OCI-M2 (cell line): ENCODE results near the gene AOAH.

ENCODE experiments used
- DNase-seq: peaks from one replicate; lab custom pipeline; 2025; ENCODE audit not compliant: unreplicated experiment; lab: John Stamatoyannopoulos, UW

The AOAH gene

DNA sequence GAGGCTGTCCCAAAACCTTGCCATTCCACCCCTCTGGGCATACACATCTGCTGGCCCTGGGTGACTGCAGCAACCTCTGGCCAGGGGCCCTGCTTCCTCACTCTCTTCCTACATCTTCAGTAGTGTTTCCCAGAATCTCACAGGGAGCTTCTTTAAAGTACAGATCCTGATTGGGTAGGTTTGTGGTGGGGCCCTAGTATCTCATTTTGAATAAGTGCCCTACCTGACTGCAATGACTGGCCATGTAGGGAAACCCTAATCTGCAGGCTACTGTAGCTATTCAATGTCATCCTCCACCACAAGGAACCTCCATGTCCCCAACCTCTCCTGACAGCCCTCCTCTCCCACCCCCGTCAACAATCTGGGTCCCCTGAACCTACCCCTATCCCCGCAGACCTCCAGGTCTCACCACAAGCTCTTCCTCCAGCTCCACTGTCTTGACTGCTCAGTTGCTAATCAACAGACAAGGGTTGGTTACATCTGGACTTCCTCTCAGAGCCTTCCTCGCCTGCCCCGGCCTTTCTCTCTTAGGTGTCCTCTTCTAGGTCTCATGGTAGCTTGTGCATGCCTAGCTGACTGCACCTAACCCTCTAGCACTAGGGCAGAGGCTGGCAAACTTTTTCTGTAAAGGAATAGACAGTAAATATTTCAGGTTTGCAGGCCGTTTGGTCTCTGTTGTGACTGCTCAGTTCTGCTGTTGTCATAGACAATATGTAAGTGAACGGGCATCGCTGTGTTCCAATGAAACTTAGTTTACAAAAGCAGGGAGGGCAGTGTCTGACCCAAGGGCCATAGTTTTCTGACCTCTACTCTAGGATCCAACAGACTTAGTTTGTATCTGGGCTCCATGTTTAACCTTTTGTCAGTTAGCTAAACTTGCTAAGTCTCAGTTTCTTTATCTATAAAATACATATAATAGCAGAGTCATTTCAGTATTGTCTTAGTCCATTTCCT, 121.1 kb downstream of the AOAH start:
- DNase-seq = no peak

DNA sequence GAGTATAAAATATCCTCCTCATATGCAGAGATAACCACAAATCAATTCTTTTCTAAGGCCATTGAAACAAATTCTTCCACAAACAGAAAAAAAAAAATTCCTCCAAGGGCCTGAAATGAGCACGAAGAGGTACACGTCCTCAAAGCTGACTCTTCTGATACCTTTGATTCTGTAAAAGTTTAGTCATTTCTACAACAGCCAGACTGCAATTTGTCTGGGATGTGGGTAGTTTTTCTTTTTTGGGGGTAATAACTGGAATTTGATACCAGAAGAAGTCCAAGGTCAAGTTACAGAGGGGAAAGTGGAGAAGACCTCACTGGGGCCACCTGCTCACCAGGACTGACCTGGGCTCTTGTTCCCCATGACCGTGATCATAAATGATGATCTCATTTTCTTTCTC, 121.8 kb downstream of the AOAH start:
- no peak for DNase-seq

DNA sequence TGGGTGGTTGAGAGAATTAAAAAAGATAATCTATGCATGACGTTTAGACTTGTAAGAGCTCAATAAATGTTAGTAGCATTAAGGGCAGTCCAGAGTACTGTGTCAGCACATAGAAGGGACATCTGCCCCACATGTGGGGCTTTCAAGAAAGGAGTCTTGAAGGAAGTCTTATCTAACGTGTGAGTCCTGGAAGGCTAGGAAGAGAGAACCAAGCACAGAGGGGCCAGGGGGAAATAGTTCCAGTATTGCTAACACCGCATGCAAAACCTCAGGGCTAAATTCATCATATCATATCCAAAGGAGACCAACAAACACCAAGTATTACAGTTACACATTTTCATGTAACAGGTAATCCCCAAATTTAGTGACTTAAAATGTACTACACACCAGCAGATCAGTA, 122.7 kb downstream of the AOAH start:
- DNase-seq = no peak

DNA sequence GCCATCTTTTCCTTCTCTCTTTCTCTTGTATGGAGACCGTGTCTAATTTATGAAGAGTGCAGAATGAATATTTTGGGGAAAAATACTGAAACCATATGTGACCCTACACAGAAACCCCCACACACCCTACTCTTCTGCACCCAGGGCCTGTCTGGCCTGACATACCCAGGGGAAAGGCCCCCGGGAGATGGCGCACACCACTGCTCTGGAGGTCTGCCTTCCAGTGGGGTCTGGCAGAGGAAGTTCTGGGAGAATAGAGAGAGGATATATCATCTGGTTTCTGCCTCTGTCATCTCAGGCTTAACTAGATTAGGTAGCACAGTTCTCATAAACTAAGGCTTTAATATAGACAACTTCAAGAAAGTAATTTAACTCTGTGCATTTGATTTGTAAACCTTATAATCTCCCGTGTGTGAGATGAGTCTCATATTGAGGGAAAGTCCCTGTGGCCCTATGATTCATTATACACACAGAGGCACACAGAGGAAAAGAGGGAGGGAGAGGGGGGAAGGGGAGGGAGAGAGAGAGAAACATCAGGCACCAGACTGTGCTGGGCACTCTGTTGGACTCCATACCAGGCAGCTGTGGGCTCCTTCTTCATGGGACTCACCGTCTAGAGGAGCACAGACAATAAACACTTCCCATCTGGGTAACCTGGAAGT, 123.3 kb downstream of the AOAH start:
- DNase-seq = no peak

GRCh38 chr7:36600314-36600682, 124.0 kb downstream of the AOAH start:
- no peak for DNase-seq

- DNase-seq = no peak
Observed at GRCh38 chr7:36599645-36600313, 124.5 kb downstream of the AOAH start.

DNA sequence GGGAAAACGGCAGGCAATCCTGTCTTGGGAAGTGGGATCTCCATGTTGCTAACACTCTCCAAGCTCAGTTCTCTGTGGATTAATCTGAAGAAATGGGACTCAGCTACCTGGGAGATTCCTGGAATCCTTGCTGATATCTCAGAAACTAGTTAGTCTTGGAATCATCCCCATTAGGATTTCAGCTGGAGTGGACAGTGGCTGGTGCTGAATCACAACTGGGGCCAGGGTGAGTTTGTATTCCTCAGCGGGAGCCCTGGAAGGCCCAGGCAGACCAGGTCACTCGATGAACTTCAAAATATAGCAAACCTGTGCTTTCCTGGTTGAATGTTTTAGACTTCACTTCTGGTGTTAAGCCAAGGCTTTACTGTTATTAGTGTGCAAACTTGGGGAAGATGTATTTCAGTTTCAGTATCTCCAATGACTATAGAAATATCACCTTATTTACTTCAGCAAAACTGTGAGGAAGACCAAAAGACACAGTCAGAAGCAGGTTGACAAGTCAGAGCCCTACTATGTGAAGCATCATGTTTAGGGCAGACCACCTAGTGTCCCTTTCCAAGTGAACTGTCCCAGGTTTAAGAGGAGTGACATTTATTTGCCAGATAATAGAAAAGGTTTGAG, 126.1 kb downstream of the AOAH start:
- DNase-seq = no peak

GRCh38 chr7:36597090-36597773, 127.1 kb downstream of the AOAH start:
- no peak for DNase-seq

DNA sequence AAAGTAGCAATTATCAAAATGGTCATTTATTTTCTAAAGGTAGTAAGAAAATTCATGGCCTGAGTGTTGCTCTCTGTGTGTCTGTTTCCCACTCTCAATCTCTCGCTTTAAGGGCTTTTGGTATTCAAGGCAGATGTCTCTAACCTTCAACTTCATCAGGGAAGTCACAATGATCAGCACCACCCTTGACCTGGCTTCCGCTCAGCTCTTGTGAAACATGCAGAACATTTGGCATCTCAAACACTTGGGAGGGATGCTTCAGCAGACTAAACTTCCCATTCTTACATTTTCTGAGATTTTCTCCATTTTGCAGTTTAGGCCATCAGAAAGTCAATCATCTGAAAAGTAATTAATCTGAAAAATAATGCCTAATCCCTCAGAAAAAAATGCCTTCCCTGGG, 129.8 kb downstream of the AOAH start:
- no peak for DNase-seq

DNA sequence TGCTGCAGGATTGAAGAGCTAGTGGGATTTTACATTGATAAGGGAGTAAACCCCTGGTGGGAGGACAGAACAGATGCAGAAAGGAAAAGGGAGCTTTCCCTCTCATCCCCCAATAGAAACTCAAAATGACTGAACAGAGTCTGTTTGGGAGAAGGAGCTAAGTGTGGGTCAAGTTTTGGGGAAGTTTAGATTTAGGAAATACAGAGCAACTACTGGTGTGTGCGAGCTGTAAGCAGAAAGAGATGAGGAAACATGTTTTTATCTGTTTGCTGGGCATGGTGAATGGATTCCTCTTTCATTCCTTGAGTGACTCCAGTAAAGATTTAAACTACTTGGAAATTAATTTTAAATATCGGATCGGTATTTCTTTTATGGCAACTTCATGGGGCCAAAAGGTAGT, 132.7 kb downstream of the AOAH start:
- DNase-seq = no peak

DNA sequence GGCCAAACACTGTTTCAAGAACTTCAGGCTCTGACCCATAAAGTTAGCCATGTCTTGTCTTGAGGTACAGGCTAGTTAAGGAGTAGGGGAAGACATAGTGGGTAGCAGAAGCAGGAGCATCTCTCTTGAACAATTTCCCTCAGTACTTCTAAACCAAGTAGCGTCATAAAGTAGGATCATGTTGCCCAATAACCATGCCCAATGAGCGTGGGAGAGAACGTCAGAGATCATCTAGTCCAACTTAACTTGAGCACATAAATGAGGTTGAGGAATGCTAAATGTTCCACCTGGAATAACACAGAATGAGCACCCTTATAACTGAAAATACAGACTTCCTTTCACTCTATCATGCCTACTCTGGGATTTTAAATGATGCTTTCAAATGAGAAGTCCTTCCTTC, 134.9 kb downstream of the AOAH start:
- DNase-seq = no peak

DNA sequence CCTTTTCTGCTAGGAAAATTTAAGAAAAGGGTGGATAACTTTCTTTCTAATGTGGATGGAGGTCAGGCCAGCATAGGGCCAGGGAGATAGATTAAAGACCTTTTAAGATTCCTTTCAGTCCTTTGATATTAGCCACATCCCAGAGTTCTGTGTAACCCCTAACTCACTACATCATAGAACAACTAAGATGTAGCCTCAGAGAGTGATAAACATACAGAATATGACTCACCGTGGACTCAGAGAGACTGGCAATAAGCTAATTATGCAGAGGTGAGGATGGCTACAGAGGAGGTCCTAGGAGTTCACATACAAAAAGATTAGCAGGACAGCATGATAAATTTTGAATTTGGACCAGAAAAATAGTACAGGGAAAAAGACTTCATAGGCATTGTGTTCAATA, 141.0 kb downstream of the AOAH start:
- DNase-seq = no peak

GRCh38 chr7:36575832-36576231, 148.5 kb downstream of the AOAH start:
- DNase-seq = no peak

DNA sequence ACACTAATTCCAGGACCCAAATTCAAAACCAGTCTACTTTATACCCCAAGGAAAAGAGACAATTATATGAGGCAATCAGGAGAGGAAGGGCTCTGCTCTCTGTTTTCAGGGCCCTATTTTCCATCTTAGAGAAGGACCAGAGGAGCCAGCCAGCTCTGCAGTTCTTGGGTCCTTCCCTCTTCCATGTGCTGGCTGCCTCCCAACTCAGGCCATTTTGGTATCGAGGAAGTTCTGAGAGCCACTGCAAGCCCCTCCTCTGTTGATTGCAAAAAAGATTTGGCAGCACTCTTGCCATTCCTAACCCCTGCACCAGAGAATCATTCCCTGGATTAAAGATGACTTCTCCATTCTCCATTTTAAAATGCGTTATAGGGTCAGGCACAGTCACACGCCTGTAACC, 151.2 kb downstream of the AOAH start:
- DNase-seq = no peak

DNA sequence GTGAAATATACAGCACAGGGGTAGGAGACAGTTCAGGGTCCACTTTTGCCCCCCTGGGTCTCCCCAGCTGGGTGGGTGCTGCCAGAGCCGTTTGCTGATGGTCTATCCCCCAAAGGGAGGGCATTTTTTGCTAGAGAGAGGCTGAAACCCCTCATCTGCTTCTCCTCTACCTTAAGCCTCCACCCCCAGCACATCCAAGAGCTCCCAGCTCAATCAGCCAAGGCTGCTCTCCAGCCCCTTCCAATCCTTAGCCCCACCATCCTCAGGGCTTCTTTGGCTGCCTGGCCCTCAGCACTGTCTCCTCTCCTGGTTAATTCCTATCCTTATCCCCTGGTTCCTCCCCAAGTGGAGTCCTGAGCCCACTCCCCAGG, 153.1 kb downstream of the AOAH start:
- DNase-seq = no peak

- no peak for DNase-seq
Observed at GRCh38 chr7:36570528-36571189, 153.6 kb downstream of the AOAH start.

DNA sequence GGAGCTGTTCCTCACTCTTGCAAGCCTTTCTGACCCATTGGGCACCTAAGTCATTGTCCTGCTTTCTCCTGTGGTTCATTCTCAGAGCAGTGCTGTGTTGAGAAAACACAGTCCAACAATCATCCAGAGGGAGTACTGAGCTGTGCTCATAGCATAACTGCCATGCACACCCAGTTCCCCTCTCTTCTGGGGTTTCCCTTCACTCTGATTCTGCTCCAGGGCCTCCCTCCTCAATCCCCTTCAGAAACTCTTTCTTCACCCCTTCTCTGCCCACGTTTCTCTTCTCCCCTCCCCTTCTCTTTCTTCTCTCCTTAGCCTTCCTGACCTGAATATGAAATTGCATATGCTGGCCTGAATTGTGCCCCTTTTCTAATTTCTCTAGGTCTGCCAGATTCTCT, 155.8 kb downstream of the AOAH start:
- DNase-seq = no peak

DNA sequence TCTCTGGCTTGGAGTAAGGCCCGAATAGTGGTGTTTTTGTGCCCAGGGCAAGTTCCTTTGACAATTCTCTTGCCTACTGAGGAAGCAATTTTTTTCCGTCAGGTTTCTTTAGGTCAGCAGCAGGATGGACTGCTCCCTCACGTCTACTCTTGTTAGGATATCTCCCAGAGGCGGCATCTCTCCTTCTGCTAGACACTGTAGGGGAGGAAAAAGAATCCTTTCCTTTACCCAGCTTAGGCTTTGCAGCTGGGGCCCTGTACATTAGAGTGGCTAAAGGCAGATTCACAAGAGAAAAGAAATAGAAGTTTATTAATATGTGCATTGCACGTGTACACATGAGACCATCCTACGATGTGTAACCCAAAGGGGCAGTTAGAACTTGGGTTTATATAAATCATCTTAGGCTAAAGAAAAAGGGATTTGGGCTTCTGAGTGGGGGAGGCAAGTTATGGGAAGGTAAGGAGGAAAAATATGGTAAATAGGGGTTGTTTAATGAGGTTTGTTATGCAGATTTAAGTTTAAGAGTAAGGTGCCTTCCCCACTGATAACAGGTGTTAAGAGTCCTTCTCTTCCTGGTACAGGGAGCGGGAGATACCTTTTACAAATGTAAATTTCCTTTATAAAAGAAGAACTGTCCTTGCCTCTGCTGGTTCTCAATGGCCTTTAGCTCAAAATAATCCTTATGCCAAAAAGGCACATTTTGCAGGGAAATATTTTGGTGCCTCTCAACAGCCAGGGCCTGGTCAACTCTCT, 156.4 kb downstream of the AOAH start:
- DNase-seq = no peak

DNA sequence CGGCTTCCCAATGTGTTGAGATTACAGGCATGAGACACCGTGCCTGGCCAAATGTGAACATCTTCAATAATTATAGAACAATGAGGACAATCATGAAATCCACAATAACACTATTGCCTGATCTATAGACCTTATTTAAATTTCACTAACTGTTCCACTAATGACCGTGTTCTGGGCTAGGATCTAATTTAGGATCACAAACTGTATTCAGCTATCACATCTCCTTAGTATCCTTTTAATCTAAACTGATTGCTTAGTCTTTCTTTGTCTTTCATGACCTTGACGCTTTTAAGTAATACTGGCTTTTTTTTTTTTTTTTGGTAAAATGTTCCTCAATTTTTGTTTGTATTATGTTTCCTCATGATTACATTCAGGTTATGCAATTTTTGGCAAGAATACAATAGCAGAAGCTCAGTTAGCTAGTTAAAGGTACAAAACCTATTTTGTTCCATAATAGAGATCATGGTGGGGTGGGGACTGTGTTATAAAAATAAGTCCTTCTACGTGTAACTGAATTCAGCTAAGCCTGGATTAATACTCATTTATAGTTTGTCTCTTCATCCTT, 158.4 kb downstream of the AOAH start:
- no peak for DNase-seq
